ENCODE measurements around the gene RGS5. TPM values are rescaled to one million over a fixed set of nuclear protein-coding genes. Genes with fewer than 3 reads are reported as not detected.

RGS5 gene
- total RNA-seq, 1 experiment from 2014 or later = 4.6 TPM

GRCh38 chr1:163166886-163167555 is 35.7 kb downstream of the RGS5 start:
- H2AFZ ChIP-seq (ENCODE audit: low read depth, low read length, poor library complexity, severe bottlenecking) = no peak overlapping the region
- RAD21 ChIA-PET (ENCODE audit: low non-redundant PET in 1 of 2, low total read pairs in 2 of 2, uncharacterized antibody in 2 of 2, unreplicated experiment in 2 of 2) = no interaction called here
- no peak overlapping the region for H3K27ac ChIP-seq (ENCODE audit: low read depth, low read length)
- intact Hi-C loops (cut with micrococcal nuclease) = no loop called here
- no peaks in the 10 kb centered on the region for H3K9me3 ChIP-seq (ENCODE audit: control insufficient read depth in 1 of 2, insufficient read depth in 1 of 2, low read depth in 1 of 2, low read length in 2 of 2)
- H3K9me2 ChIP-seq (ENCODE audit: insufficient read depth) = no peaks in the 10 kb centered on the region
- no peak overlapping the region for H3K9ac ChIP-seq (ENCODE audit: low read length)
- H3K4me2 ChIP-seq (ENCODE audit: low read length) = no peak overlapping the region
- no TSS peak for BruUV-seq (replicated peaks)
- H3K4me3 ChIP-seq (replicated peaks in 1 of 2; ENCODE audit: low read depth in 1 of 2, low read length in 2 of 2) = no peak overlapping the region
- CTCF ChIA-PET = interaction anchor here (2.2 kb wide), 1 partner anchor 313 kb away, joined by 6 read pairs; no protein-coding TSS in a partner anchor
- no peaks in the 10 kb centered on the region for H3K36me3 ChIP-seq (ENCODE audit: control insufficient read depth in 1 of 2, insufficient read depth in 2 of 2, low read length in 2 of 2)
- DNase-seq (ENCODE audit: low read depth, low spot score) = no peak
- ATAC-seq = no peak
- H3K27me3 ChIP-seq (ENCODE audit: insufficient read depth, low read length) = no peaks in the 10 kb centered on the region
- no peaks in the 10 kb centered on the region for H4K20me1 ChIP-seq (ENCODE audit: insufficient read depth)
- no peak for TF ChIP-seq CBX3 (IDR thresholded peaks at IDR 0.05; ENCODE audit: low read depth)
- no peak for TF ChIP-seq RAD21 (IDR thresholded peaks at IDR 0.05; ENCODE audit: low read depth)
- TF ChIP-seq JUND (IDR thresholded peaks at IDR 0.05) = no peak
- no peak for TF ChIP-seq REST (IDR thresholded peaks at IDR 0.05; ENCODE audit: low read depth)
- no peak for TF ChIP-seq ZNF274 (IDR thresholded peaks at IDR 0.05; ENCODE audit: low read depth, low read length)
- peak; percentile 40 for TF ChIP-seq TCF7L2 (IDR thresholded peaks at IDR 0.05; ENCODE audit: borderline replicate concordance, extremely low read depth, insufficient read depth, insufficient read length)
- POLR2A ChIA-PET = no interaction called here
- H3K4me1 ChIP-seq (ENCODE audit: control insufficient read depth in 1 of 2, insufficient read depth in 2 of 2, low read length in 2 of 2) = peaks cover 14 to 23% of the 10 kb centered on the region in 2 experiments
- H3K79me2 ChIP-seq (ENCODE audit: insufficient read depth, low read length) = no peaks in the 10 kb centered on the region

All from HCT116 (cell line).